DLD1 (cell line): ENCODE results near the gene SGCG.
"Not testable (repeated sequence)": the region's sequence is repeated elsewhere in the genome, so short reads cannot be mapped to it uniquely, and the experiment has no call there.

Experiments used
- in situ Hi-C: cut with HindIII; loops from 2 replicates; pipeline ENCODE4 v1.10.0; 2017; ENCODE audit warnings: low sequenced_read_pairs

SGCG gene

GRCh38 chr13:23205807-23206206 is 25.0 kb downstream of the SGCG start:
- in situ Hi-C loops: no loop called here

GRCh38 chr13:23212671-23213070 is 31.9 kb downstream of the SGCG start:
- in situ Hi-C loops: no loop called here

GRCh38 chr13:23231241-23231640 is 50.5 kb downstream of the SGCG start:
- in situ Hi-C loops: no loop called here

- in situ Hi-C loops: no loop called here
These were observed 55.2 kb downstream of the SGCG start for GRCh38 chr13:23235994-23236393.

- in situ Hi-C loops: no loop called here
These were observed 62.3 kb downstream of the SGCG start for GRCh38 chr13:23243066-23243465.

GRCh38 chr13:23248410-23248809 is 67.6 kb downstream of the SGCG start:
- in situ Hi-C loops: not testable (repeated sequence)

GRCh38 chr13:23254506-23254905 is 73.7 kb downstream of the SGCG start:
- in situ Hi-C loops: no loop called here

- in situ Hi-C loops: no loop called here
These were observed 86.8 kb downstream of the SGCG start for GRCh38 chr13:23267571-23267970.

- in situ Hi-C loops: no loop called here
These were observed 87.7 kb downstream of the SGCG start for GRCh38 chr13:23268441-23268840.

- in situ Hi-C loops: no loop called here
These were observed 90.6 kb downstream of the SGCG start for GRCh38 chr13:23271331-23271730.

GRCh38 chr13:23273498-23273897 is 92.7 kb downstream of the SGCG start:
- in situ Hi-C loops: no loop called here

- in situ Hi-C loops: no loop called here
These were observed 98.5 kb downstream of the SGCG start for GRCh38 chr13:23279321-23279720.

- in situ Hi-C loops: no loop called here
These were observed 107.8 kb downstream of the SGCG start for GRCh38 chr13:23288564-23288963.

GRCh38 chr13:23288995-23289394 is 108.2 kb downstream of the SGCG start:
- in situ Hi-C loops: no loop called here

GRCh38 chr13:23289917-23290357 is 109.2 kb downstream of the SGCG start:
- in situ Hi-C loops: no loop called here

GRCh38 chr13:23292586-23292985 is 111.8 kb downstream of the SGCG start:
- in situ Hi-C loops: no loop called here

GRCh38 chr13:23314837-23315236 is 134.1 kb downstream of the SGCG start:
- in situ Hi-C loops: not testable (repeated sequence)

- in situ Hi-C loops: no loop called here
These were observed 139.1 kb downstream of the SGCG start for GRCh38 chr13:23319883-23320224.

GRCh38 chr13:23320926-23321534 is 140.3 kb downstream of the SGCG start:
- in situ Hi-C loops: no loop called here

- in situ Hi-C loops: no loop called here
These were observed 140.9 kb downstream of the SGCG start for GRCh38 chr13:23321535-23322241.

GRCh38 chr13:23322353-23323336 is 141.9 kb downstream of the SGCG start:
- in situ Hi-C loops: no loop called here
